Activated CD8-positive, alpha-beta memory T cell treated with anti-CD3 and anti-CD28 coated beads, Interleukin-2, amount 50 U/mL, for 4 hours (primary cell): ENCODE results near the gene MMS19.
"Not testable (repeated sequence)": the region's sequence is repeated elsewhere in the genome, so short reads cannot be mapped to it uniquely, and the experiment has no call there.

ENCODE experiments used
- DNase-seq: peaks from one replicate; pipeline ENCODE4 v3.0.0-alpha.2; 2020

The MMS19 gene

GRCh38 chr10:97499561-97500296 lies 1.5 kb upstream of the MMS19 start:
- no peak for DNase-seq

- peak; percentile 39 for DNase-seq
These were observed 779 bp upstream of the MMS19 start, which contains the start of gene UBTD1 for GRCh38 chr10:97498841-97499560. UBTD1 (plus strand) TSS chr10:97498924; CDS start chr10:97499204, 280 bp downstream.

DNA sequence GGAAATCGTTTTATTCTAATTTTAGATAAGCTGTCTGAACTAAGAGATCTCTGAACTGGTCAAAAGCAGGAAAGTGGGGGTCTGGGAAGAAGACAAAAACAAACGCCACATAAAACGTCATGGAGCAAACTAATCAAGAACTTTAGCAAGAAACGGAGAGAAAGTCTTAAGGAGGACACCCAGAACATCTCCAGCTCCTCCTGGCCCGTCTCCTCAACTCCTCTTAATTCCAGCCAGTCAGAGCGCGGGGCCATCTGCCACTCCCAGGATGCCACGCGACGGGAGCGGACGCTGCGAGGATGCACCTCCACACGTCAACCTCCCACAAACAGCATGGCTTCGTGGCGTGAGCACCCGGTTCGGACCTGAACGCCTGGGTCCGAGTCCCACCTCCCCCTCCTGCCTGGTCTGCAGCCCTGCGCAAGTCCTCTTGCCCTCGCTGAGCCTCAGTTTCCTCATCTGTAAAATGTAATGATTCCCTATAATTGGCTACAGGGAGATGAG lies 598 bp downstream of the MMS19 start:
- peak; percentile 61 for DNase-seq

DNA sequence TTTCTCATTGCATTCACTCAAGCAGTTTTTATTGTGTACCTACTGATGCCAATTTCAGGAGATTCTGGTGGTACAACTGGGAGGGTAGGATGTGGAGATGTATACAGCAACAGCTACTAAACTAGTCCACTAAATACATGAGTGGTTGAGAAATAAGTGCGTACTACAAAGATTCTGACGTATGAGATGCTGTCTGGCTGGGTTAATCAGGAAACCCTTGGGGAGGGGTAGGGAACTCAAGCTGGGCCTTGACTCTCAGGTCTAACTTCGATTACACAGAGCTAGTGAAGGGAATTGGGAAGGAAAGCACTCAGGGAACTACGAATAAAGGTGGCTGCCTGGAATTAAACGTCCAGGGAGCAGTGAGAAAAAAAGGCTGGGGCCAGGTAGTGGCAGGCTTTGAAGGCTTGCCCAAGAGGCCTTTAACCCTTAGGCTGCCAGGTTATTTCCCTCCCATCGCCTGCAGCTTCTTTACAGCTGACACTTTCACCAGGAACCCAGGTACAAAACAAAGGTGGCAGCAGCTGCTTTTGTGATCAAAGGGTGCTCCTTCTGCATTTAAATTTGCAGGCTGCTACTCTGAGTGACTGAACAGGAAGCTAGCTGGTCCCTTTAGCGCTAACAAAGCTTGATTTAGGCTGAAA lies 3.2 kb downstream of the MMS19 start:
- DNase-seq, result no peak

DNA sequence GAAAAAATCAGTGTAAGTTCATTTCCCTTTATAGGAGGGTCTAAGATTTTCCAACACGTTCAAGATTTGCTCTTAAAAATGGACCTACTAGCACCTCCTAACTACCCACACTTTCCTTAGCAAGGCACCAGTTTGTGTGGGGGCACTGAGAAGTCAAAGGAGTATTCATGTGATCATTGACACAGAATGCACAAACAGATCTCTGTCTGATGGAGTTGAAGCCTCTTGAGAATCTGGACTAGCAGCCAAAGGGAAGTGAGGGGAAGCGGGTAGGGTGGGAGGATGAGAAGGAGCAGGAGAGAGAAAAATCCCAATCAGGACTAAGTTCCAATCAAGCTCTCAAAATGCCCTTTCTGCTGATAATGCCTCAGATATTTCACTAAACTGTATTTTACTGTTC lies 4.1 kb downstream of the MMS19 start:
- no peak for DNase-seq

- no peak for DNase-seq
These were observed 7.6 kb downstream of the MMS19 start for GRCh38 chr10:97490592-97490991.

GRCh38 chr10:97485647-97486281 lies 12.5 kb downstream of the MMS19 start:
- no peak for DNase-seq

DNA sequence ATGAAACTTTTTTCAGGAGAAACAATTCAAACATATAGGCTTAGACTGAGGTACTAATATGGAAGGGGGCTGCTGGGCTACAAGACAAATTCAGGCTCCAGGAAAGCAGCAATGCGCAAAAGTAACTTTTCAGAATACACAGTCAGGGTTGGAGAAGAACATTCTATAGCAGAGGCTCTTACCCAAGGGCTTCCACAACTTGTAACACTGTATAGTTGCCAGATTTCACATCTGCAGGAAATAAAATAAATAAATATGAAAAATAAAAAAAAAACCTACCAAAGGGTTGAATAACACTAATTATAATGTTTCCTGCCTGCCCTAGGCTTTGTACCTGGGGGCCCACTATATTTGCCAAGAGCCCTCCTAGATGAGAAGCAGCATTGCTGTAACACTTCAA lies 14.3 kb downstream of the MMS19 start:
- DNase-seq, result no peak

DNA sequence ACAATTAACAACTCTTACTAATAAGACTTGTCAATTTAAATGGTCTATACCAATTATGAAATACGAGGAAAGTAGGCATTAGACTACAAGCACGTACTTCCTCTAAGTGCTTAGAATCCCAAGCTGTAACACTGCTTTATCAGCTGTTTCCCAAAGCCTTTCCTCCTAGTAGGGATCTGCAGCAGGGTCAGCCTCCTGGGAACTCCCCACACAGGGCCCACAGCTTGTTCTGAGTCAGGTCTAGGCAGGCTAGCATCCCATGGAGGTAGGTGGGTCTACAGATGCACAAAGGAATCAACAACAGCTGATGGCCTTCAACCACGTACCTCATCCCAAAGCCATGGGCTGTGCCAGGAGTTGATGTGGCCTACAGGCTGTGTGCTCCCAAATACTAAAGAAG lies 14.7 kb downstream of the MMS19 start:
- no peak for DNase-seq

GRCh38 chr10:97482381-97482780 lies 15.8 kb downstream of the MMS19 start:
- DNase-seq, result no peak

DNA sequence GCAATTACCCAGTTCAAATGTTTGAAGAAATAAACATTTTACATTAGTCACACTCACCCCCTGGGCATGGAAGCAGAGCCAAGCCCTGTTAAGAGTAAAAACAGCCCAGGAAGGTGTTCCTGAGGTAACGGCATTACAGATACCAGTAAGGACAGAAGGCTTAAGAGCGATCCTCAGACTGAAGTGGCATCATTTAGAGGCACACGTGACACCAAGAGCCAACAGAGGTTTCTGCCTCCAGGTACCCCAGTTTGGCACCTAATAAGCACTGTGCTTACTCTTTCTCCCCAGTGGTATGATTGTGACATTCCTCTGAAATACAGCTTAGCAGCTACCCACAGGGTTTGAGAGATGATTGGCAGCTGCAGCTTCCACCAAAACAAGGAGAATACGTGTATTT lies 17.2 kb downstream of the MMS19 start:
- no peak for DNase-seq

- no peak for DNase-seq
These were observed 18.3 kb downstream of the MMS19 start for GRCh38 chr10:97479939-97480338.

DNA sequence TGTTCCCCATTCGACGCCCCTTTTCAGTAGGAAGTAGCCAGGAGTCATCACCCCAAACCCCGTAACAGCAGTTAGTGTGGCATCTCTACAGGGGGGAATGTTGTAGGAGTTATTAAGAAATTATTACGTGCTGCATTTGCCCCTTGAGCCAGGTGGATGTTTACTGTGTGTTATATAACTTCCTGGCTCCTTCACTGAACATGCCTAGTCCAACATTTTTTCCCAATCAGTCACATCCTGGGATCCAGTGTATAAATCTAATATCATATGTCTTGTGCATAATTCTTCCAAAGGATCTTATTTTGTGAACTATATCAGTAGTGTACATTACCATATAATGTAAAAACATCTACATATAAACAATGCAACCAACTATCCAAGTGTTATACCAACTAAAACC lies 18.8 kb downstream of the MMS19 start:
- not testable (repeated sequence) for DNase-seq

GRCh38 chr10:97475936-97476594 lies 22.2 kb downstream of the MMS19 start:
- no peak for DNase-seq

GRCh38 chr10:97474918-97475317 lies 23.3 kb downstream of the MMS19 start:
- DNase-seq, result no peak

DNA sequence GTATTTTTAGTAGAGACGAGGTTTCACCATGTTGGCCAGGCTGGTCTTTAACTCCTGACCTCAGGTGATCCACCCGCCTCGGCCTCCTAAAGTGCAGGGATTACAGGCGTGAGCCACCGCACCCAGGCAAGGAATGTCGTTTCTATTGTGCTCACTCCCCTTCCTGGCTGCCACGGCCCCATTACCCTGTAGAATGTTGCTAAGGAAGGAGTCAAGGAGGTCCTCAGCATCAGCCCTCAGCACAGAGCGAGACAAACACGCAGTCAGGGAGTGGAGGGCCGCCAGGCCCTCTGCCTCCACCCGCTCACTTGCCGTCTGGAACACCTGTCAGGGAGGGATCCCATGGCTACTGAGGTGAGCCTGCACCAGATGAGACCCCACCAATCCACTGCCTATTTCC lies 29.4 kb downstream of the MMS19 start:
- DNase-seq, result not testable (repeated sequence)

DNA sequence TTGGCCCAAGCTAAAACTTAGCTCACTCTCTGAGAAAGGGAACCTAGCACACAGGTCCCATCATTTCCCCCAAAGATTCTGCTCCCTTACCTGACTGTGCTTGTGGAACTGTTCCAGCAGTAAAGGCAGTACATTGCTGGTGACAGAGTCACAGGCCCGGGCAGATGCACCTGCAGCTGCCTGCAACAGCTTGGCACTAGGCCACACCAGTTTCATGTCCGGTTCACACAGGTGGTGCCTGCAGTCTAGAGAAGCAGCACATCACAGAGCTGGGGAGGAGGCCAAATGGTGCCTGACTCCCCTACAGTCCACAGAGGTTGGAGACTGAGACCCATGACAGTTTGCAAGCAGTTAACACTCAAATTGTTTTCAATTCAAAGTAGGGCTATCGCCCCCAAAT lies 30.1 kb downstream of the MMS19 start:
- no peak for DNase-seq

GRCh38 chr10:97466755-97467154 lies 31.5 kb downstream of the MMS19 start:
- DNase-seq, result no peak

DNA sequence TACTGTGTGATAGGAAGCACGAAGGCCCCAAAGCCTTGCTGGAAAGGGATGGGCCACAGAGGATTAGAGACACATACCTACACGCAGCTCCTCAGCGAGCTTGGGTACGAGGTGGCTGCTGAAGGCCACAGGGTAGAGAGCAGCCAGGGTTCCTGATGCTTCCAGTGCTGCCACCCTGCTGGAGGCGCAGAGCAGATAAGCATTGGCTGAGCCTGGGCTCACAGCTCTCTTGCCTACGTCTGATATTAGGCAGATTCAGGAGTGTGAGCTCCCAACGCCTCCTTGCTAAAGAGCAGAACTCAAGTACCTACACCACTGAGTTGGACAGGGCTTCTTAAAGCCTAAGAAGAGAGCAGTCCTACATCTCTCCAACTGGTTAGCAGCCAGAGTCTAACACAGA lies 32.2 kb downstream of the MMS19 start:
- DNase-seq, result no peak

DNA sequence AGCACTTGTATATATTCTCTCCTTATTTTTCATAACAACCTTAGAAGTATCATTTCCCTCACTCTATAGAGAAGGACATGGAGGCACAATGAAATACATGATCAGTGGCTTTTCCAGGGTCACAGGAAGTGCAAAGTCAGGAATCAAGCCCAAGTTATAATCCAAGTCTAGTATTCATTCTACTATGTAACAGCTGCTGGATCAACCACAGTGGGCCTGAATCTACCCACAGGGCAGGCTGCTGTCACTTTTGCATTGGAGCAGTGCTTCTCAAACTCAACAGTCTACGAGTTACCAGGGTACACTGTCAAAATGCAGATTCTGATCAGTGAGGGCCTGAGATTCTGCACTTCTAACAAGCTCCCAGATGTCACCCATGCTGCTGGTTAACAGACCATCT lies 34.0 kb downstream of the MMS19 start:
- DNase-seq, result no peak

- DNase-seq, result peak; percentile 30
These were observed 34.7 kb downstream of the MMS19 start for GRCh38 chr10:97463363-97464132.

DNA sequence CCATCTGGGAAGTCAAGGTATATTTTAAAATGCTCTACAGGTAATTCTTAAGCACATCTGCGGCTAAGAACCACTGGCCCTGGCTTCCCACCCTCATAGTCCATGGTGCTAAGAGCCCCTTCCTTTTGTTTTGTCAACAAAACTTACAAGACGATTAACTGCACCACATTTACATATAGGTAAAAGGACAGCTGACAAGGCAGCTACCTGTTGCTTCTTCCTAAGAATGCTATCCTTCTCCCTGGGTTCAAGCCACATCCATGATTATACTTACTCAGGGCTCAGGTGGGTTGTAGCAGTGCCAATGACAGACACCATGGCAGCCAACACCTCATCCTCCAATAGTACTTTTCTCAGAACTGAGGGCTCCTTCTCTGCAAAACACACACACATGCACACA lies 35.9 kb downstream of the MMS19 start:
- DNase-seq, result no peak
